ENCODE data around the gene REN.

GRCh38 chr1:204126386-204126785, 39.8 kb downstream of the REN start:
- no peak for TF ChIP-seq POLR2AphosphoS5 (IDR thresholded peaks at IDR 0.05; ENCODE audit: borderline replicate concordance, low read depth, low read length)
- no peak for TF ChIP-seq EZH2 (IDR thresholded peaks at IDR 0.05)
- TF ChIP-seq FOXP2 (optimal IDR thresholded peaks at IDR 0.05; ENCODE audit: control extremely low read depth, extremely low read length, insufficient read depth) = no peak
